ENCODE data around the gene FUT7.

DNA sequence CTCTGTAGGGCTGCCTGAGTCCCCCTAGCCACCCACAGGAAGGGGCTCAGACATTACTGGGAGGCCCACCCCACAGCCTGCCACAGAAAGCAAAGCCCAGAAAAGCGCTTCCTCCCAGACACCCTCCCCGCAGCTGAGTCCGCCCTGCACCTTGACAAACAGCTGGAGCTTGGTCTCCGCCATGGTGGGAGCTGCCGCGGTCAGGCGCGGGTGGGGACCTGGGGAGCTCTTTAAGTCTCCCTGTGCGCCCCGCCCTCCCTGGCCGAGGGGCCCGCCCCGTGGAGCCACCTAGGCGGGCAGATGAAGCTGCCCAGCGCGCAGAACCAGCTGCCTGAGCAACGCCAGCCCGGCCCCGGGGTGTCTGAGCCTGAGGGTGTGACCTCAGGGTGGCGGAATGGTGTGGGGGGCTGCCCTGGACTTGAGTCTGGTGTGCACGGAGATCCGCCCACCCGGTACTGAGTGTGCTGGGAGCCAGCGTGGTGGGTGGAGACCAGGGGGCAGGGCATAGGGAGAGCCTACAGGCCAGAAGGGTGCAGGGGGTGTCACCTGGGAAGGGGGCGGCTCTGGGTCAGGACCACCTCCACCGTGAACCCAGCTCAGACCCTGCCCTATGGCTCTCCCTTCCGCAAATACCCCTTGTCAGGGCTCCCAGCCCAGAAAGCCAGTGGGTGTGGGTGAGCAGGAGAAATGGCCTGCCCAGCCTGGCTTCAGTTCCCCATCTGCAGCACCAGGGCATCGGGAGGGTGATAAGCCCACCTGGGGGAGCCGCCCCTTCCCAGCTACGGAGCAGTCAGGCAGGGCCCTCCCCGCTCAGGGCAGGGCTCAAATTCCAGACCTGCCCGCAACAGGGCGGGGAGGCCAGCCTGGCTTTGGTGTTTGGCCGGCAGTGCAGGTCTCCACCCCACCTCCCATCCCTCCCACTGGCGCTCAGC, 35.3 kb downstream of the FUT7 start, which contains the start of gene CLIC3:
- TF ChIP-seq, protein P1, sequence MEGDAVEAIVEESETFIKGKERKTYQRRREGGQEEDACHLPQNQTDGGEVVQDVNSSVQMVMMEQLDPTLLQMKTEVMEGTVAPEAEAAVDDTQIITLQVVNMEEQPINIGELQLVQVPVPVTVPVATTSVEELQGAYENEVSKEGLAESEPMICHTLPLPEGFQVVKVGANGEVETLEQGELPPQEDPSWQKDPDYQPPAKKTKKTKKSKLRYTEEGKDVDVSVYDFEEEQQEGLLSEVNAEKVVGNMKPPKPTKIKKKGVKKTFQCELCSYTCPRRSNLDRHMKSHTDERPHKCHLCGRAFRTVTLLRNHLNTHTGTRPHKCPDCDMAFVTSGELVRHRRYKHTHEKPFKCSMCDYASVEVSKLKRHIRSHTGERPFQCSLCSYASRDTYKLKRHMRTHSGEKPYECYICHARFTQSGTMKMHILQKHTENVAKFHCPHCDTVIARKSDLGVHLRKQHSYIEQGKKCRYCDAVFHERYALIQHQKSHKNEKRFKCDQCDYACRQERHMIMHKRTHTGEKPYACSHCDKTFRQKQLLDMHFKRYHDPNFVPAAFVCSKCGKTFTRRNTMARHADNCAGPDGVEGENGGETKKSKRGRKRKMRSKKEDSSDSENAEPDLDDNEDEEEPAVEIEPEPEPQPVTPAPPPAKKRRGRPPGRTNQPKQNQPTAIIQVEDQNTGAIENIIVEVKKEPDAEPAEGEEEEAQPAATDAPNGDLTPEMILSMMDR (IDR thresholded peaks at IDR 0.05): no peak
- TF ChIP-seq ZFX (IDR thresholded peaks at IDR 0.05; ENCODE audit: borderline replicate concordance): no peak
